Prostate gland (tissue), 2 donors: ENCODE measurements around the gene PCSK6.

Source experiments
- POLR2A ChIP-seq: fragments of 450-650 bp; IDR thresholded peaks from one replicate; pipeline ENCODE4 v1.6.1; 2016; ENCODE audit warnings: antibody characterized with exemption, mild to moderate bottlenecking
- TF ChIP-seq, protein P1 (sequence below), 4 experiments: fragments of 200-600 bp in 2 of 4; fragments of 450-650 bp in 2 of 4; sonication (generic) in 2 of 4; IDR thresholded peaks; 1 replicate in 3 of 4; 2 replicates in 1 of 4; pipeline ENCODE4 v1.5.1; 2016 to 2019; ENCODE audit warnings: antibody characterized with exemption in 4 of 4, mild to moderate bottlenecking in 2 of 4, moderate library complexity in 2 of 4

DNA sequence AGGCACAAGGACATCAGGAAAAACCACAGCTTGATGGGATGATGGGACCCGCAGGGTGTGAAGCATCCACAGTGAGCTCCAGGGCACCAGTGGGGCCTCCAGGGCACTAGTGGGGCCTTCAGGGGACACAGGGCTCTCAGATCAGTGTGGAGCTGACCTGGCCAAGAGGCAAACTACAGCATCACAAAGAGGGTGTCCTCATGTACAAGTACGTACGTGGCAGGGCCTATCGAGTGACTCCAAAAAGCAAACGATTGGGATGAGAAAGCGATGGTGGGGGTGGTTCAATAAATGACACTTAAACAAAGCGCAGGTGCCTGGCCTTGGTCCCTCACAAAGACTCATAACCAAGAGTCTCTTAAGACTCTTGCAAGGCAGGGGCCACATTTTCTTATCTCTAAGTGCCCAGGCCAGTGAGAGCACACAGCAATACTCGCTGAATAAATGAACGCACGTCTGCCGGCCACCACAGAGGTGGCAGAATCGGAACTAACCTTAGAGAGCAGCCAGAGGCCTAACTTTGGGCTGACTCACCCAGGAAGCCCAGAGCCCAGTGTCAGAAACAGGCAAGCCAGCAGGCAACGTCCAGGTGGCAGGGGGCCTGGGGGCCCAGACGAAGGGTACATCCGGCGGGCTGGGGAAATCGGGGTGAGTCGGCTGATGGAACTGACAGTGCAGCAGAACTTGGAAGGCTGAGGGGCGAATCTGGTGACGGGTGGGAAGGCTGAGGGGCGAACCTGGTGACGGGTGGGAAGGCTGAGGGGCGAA, 8.7 kb downstream of the PCSK6 start:
- TF ChIP-seq, protein P1, sequence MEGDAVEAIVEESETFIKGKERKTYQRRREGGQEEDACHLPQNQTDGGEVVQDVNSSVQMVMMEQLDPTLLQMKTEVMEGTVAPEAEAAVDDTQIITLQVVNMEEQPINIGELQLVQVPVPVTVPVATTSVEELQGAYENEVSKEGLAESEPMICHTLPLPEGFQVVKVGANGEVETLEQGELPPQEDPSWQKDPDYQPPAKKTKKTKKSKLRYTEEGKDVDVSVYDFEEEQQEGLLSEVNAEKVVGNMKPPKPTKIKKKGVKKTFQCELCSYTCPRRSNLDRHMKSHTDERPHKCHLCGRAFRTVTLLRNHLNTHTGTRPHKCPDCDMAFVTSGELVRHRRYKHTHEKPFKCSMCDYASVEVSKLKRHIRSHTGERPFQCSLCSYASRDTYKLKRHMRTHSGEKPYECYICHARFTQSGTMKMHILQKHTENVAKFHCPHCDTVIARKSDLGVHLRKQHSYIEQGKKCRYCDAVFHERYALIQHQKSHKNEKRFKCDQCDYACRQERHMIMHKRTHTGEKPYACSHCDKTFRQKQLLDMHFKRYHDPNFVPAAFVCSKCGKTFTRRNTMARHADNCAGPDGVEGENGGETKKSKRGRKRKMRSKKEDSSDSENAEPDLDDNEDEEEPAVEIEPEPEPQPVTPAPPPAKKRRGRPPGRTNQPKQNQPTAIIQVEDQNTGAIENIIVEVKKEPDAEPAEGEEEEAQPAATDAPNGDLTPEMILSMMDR (IDR thresholded peaks at IDR 0.05), result no peak
- no peak for TF ChIP-seq POLR2A
